CD4-positive, alpha-beta T cell treated with Interleukin-2 at 100 ng/mL for 4 hours (primary cell): ENCODE measurements around the gene UTS2.

ENCODE experiments used
- DNase-seq: peaks from one replicate; pipeline ENCODE4 v3.0.0-alpha.2; 2020; ENCODE audit warnings: low spot score

UTS2 gene

DNA sequence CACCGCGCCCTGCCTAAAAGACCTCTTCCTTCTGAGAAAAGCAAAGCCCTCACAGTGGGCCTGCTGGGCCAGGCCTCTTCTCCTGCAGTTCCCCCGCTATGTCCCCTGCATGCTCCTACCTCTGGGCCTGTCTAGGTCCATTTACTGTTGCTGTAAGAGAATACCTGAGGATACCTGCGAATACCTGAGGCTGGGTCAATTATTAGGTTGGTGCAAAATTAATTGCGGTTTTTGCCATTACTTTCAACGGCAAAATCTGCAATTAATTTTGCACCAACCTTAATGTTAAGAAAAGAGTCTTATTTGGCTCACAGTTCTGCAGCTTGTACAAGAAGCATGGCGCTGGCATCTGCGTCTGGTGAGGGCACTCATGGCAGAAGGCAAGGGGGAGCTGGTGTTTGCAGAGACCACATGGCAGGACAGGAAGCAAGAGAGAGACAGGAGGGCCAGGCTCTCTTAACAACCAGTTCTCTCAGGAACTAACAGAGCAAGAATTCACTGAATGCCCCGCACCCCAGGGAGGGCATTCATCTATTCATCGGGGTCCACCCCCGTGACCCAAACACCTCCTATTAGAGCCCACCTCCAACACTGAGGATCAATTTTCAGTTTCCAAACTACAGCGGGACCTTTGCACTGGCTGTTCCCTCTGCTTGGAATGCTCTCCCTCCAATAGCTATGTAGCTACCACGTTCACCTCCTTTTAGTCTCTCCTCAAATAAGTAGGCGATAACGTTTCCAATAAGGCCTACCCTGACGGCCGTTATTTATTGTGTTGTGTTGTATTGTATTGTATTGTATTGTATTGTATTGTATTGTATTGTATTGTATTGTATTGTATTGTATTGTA is 9.6 kb upstream of the UTS2 start:
- no peak for DNase-seq

DNA sequence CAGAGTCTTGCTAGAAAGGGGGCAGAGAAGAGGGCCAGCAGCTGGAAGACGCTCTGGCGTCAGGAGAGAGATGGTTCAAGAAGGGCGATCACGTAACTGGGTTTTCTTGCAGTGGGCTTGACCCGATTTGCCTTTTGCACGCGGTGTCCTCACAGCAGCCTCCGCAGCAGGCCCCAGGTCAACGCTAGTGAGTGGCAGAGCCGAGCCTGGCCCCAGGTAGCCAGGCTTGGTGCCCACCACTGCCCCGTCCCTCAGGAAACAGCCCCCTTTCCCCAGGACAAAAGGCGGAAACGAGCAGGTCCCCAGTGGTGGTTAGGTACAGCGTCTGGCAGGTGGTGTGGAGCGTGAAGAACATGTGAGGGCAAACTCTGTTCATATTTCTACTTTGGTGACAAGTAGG is 8.6 kb upstream of the UTS2 start:
- DNase-seq: no peak

DNA sequence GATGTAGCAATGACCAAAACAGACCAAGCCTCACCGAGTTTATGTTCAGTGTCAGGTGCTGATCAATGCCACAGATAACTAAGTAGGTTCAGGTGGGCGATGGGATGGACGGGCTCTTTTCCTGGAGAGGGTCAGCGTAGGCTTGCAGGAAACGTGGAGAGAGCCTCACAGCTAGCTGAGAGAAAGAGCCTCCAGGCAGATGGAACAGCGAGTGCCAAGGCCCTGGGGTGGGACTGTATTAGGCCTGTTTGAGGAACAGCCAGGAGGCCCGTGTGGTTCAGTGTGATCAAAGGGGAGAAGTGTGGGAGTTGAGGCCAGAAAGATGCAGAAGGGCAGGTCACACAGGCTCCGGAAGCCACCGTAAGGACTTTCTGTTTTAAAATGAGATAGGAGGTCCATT is 7.3 kb upstream of the UTS2 start:
- DNase-seq: no peak

DNA sequence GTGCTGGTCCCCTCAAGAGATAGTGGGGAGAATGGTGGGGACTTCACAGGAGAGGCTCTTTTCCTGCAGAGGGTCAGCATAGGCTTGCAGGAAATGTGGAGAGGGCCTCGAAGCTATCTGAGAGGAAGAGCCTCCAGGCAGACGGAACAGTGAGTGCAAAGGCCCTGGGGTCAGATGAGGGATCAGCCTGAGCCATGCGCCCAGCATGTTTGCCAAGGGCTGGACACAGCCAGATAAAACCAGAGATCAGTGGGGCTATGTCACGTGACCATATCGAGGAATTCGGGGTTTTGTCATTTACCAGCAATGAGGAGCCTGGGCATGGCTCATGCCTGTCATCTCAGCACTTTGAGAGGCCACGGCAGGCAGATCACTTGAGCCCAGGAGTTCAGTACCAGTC is 6.5 kb upstream of the UTS2 start:
- no peak for DNase-seq

DNA sequence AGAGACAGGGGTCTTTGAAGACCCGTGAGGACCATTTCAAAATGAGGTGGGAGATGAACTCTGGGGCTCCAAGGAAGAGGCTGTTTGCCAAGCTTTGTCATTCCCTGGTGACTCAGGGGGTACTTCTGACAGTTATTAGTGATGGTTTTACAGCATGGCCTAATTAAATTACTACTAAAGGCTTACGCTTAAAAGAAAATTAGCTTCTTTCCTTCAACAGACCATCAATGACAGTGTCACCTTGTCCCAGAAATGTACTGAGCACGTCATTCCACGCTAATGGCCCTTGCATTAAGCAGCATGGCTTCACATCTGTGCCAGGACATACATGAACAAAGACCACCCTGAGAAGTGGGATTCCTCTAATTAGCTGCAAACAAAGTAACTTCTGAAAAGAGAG is 5.1 kb upstream of the UTS2 start:
- DNase-seq: no peak

DNA sequence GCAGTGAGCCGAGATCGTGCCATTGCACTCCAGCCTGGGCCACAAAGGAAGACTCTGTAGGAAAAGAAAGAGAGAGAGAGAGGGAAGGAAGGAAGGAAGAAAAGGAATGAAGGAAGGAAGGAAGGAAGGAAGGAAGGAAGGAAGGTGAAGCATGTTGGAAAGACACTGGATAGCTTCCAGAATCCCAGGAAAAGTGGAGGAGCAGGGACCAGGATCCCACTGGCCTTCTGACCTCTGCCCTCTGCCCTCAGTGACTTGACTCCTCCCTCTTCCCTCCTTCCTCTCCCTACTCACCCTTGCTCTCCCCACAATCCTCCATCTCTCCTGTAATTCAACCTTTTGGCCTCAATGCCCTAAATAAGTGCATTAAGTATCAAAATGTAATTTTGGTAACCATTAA is 4.1 kb upstream of the UTS2 start:
- DNase-seq: no peak

DNA sequence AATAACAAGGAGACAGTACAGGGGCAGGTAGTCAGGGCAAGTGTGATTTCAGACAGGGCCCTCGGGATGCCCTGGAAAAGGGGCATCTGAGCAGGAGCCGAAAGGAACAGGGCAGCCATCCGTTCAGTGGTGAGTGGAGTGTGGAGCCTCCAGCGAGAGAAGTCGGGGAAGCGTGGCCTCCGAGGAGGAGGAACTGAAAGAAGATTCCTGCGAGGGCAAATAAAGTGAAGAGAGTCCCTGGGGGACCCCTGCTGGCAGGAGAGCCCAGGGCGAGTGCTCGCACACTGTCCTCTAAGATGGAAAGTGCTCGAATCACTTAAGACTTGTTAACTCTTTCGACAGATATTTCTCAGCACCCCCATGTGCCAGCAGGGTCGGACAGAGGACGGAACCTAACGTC is 3.5 kb upstream of the UTS2 start:
- DNase-seq: peak; percentile 5

DNA sequence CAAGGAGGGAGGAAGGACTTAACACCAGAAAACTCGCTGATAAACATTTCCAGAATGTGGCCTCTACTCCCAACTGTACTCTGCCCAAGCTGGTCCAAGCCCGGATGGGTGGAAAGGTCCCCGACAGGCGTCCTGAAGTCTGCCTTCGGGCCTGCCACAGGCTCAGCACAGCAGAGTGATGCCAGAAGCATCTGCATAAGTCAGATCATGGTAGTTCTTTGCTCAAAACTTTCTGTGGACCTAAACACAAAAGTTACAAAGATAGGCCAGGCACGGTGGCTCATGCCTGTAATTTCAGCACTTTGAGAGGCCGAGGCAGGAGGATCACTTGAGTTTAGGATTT is 790 bp upstream of the UTS2 start:
- DNase-seq: no peak

DNA sequence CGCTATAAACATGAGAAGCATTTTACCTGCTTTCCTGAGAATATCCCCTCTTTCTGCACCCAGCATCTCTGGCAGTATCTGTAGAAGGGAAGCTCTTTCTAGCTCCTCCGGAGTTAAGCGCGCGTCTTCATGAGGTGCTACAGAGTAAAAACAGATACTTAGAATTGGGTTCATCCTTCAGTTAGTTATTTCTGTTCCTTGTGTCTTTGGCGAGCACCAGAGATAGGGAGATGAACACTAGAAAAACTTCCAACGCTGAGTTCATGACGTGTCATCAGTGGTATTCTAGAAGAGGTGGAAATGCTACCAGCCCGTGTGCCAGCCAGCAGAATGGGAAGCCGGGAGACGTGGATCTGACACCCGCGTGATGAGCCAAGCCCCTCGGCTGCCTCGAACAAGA is 2.1 kb downstream of the UTS2 start:
- DNase-seq: no peak

DNA sequence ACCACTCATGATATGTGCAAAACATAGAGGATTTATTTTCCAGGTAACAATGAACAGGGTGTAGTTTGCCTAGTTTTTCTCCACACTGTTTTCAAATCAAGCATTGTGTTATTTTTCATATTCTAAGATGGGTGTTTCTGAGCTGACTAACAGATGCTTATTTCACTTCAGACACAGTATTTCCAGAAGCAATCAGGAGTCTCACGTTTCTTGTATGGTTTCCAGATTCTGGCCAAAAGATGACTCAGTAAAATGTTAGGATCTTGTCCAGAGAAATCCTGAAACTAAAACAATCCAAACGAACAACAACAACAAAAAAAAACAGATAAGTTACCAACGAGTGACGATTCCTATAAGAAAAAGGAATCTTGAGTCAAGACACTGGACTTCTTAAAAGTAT is 5.3 kb downstream of the UTS2 start:
- DNase-seq: no peak

DNA sequence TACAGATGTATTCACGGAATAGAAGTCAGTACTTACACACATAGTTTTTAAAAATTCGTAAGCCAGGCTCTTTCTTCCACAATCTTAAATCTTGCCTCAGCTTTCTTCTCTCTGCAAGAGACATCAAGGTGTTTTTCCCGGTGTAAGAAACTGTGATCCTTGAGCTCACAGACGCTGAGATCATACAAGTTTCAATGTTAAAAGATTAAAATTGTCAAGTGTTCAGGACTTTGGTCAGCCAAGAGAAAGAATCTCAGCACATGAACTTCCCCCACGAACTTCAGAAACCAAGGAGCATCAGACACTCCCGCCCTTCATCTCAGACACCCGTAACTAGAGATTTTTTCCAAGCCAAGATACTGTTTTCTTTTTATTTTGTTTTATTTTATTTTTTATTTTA is 6.2 kb downstream of the UTS2 start:
- DNase-seq: no peak

DNA sequence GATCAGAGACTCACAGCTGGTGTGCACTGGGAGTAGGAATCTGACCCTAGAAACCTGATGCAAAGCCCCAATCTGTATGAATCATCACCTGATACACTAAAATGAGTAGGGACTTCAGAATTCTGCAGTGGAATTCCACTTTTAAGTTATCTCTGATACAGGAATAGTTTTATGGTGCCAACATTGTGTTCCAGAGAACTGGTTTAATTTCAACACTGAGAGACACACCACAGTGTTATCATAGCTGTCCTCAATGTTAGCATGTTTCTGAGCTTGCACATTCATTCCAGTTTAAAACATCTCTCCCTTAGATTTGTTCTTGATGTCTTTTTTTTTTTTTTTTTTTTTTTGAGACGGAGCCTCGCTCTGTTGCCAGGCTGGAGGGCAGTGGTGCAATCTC is 7.1 kb downstream of the UTS2 start:
- no peak for DNase-seq

DNA sequence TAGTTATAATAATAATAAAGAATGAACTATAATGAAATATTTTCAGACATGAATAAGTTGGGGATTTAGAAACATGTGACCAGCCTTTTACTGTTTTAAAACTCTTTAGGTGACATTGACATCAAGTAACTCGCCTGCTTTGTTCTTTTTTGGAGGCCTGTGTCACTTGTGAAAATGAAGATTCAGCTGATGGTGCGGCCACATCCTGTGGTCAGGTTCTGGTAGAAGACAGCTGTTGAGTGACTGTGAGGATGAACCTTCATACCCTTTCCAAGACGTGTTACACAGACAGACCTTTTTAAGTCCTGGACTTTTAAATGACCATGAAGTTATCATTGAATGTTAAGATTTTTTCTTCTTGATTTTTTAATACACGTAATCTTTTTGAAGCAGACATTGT is 10.3 kb downstream of the UTS2 start:
- no peak for DNase-seq

DNA sequence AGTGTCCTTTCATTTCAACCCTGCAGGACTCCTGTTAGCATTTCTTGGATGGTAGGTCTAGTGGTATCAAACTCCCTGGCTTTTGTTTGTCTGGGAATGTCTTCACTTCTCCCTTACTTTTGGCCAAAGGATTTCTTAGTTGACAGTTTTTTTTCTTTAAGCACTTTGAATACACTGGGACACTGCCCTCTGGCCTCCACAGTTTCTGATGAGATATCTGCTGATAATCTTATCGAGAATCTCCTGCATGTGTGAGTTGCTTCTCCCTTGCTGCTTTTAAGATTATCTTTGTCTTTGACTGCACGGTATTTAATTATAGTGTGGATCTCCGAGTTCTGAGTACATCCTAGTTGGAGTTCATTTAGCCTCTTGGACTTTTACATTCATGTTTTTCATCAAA is 13.3 kb downstream of the UTS2 start:
- no peak for DNase-seq

DNA sequence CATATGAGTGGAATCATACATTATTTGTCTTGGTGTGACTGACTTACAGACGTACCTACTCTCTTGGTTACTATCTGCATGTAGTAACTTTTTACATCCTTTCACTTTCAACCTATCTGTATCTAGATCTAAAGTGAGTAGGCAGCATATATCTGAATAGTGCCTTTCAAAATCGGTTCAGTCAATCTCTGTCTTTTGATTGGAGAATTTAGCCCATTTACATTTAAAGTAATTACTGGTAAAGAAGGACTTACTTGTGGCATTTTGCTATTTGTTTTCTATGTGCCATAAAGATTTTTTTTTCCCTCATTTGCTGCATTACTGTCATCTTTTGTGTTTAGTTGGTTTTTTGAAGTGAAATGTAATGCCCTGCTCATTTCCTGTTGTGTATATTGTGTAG is 14.2 kb downstream of the UTS2 start:
- DNase-seq: no peak

DNA sequence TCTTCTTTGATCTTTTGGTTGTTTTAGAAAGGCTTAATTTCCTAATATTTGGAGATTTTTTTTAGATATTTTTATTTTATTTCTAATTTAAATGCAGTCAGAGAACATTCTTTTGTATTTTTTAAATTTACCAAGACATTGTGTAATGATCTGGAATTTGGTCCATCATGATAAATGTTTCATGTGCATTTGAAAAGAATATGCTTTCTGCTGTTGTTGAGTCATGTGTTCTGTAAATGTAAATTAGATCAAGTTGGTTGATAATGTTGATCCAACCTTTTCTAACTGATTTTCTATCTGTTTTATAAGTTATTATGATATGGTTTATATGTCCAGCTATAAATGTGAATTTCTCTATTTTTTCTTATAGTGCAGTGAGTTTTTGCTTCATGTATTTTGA is 19.8 kb downstream of the UTS2 start:
- no peak for DNase-seq

DNA sequence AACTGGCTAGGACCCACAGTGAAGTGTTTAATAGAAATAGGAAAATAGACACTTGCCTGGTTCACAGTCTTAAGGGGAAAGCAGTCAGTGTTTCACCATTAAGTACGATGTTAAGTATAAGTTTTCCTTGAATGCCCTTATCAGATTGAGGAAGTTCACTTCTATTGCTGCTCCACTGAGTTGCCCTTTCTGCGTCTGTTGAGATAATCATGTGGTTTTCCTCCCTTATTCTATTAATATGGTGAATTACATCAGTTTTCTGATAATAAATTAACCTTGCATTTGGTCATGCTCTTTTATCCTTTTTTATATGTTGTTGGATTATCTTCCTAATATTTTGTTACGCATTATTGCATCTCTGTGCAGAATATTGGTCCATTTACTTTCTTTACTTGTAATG is 21.4 kb downstream of the UTS2 start:
- no peak for DNase-seq

DNA sequence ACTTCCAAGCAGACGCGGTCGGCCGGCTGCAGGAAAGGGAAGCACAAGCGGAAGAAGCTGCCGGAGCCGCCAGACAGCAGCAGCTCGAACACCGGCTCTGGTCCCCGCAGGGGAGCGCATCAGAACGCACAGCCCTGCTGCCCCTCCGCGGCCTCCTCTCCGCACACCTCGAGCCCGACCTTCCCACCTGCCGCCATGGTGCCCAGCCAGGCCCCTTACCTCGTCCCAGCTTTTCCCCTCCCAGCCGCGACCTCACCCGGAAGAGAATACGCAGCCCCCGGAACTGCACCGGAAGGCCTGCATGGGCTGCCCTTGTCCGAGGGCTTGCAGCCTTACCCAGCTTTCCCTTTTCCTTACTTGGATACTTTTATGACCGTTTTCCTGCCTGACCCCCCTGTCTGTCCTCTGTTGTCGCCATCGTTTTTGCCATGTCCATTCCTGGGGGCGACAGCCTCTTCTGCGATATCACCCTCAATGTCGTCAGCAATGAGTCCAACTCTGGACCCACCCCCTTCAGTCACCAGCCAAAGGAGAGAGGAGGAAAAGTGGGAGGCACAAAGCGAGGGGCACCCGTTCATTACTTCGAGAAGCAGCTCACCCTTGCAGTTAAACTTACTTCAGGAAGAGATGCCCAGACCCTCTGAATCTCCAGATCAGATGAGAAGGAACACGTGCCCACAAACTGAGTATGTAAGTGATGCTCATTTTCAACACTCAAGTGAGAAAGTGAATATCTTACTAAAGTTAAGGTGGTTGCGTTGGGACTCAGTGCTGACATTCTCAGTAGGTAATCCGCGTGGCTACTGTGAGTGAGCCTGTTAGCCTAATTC is 25.5 kb downstream of the UTS2 start:
- no peak for DNase-seq

DNA sequence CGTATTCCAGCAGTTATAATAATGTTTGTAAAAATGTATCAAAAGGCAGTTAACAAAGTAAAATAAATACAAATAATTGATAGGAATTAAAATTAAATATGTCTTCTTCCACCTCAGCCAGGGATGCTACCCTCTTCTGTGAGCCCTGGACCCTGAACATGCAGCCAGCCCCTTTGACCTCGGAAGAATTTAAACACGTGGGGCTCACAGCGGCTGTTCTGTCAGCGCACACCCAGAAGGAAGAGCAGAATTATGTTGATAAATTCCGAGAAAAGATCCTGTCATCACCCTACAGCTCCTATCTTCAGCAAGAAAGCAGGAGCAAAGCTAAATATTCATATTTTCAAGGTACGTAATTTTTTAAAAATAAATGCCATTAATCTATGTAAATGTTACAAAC is 26.5 kb downstream of the UTS2 start:
- DNase-seq: no peak

DNA sequence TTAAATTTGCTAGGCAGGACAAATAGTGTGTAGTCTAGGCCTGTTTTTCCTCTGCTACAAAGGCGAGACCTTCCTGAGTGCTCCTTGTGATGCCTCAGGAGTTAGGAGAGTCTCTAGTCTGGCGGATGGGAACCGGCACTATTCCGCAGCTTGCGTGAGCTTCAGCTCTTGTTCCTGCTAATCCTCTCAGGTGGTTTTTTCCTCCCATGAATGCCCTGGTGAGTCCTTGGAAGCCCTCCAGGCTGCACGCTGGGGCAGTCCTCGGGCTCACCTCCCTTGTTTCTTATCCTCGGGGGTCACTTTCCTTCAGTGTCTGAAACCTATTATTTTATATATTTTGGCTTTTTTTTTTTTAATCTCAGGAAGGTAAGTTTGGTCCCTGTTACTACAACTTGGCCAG is 28.2 kb downstream of the UTS2 start:
- no peak for DNase-seq

DNA sequence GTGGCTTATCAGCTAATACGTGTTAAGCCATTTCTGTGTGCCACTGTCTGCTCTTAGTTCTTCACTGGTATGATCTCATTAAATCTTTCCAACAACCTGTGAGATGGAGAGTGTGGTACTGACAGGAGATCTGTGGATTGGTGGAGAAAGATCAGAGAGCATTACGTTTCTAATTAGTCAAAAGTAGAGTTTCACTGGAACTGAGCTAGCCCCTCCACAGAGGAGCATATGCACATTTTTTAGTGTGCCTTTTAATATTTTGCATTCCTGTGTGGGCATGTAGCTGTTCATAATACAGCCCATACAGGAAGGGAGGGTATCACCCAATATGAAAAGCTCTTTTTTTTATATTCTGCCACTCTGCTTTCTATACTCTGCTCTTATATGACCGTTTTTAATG is 31.6 kb downstream of the UTS2 start:
- no peak for DNase-seq

DNA sequence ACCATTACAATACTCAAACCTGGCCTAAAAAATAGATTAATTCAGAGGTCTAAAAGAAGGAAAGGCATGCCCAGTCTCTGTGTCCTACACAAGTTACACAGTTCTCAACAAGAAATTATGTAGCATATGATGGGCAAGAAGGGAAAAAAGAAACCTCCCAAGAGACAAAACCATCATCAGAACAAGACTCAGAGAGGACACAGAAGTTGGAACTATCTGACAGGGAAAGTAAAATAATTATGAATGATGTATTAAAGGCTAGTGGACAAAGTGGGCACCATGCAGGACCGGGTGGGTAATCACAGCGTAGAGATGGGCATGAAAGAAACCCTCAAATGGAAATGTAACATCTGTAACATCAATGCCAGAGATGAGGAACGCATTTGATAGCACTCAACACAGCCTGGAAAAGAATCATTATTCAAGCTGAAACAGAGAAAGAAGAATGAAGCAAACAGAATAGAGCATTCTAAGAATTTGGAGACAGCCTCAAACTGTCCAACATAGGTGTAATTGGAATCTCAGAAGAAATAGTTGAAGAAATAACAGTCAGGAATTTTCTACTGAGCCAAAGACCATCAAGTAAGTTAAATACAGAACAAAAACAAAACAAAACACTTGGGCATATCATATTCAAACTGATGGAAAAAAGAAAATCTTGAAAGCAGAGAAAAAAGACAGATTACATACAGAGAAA is 39.0 kb downstream of the UTS2 start:
- no peak for DNase-seq

DNA sequence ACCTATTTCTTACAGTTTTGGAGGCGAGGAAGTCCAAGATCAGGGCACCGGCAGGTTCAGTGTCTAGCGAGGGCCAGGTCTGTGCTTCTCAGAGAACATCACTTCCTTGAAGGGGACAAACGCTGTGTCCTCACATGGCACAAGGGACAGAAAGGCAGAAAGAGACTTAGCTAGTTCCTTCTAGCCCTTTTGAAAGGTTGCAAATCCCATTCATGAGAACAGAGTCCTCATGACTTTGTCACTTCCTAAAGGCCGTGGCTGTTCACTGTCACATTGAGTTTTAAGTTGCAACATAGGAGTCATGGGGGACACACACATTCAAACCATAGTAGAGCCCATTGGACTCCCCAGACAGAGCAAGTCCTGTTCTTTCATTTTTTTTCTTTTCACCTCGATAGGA is 41.4 kb downstream of the UTS2 start:
- DNase-seq: no peak
